Mesothelial cell of epicardium (in vitro differentiated cells): ENCODE measurements around the gene SLC25A25. TPM values are rescaled to one million over a fixed set of nuclear protein-coding genes. Genes with fewer than 3 reads are reported as not detected.

ENCODE experiments used
- DNase-seq, 2 experiments: peaks; one replicate each; pipeline ENCODE4 v3.0.0; 2021; ENCODE audit warnings: low spot score in 2 of 2; ENCODE audit not compliant: unreplicated experiment in 2 of 2
- H3K27ac Mint-ChIP-seq: 2 replicates; pipeline ENCODE4 v1.8.0; 2021; ENCODE audit warnings: mixed read lengths
- H3K27me3 Mint-ChIP-seq: 2 replicates; pipeline ENCODE4 v1.8.0; 2021; ENCODE audit warnings: low read depth, mixed read lengths
- H3K36me3 Mint-ChIP-seq: 2 replicates; pipeline ENCODE4 v1.8.0; 2021; ENCODE audit warnings: mixed read lengths
- H3K4me1 Mint-ChIP-seq: 2 replicates; pipeline ENCODE4 v1.8.0; 2021; ENCODE audit warnings: mixed read lengths
- H3K4me3 Mint-ChIP-seq: 2 replicates; pipeline ENCODE4 v1.8.0; 2021; ENCODE audit warnings: mild to moderate bottlenecking, moderate library complexity, mixed read lengths
- H3K9me3 Mint-ChIP-seq: 2 replicates; pipeline ENCODE4 v1.8.0; 2021; ENCODE audit warnings: mixed read lengths
- total RNA-seq: library from RNA; stranded (reverse); gene quantifications from 3 replicates; pipeline ENCODE4 v1.2.1, GENCODE V29; 2021
- TF ChIP-seq, protein P1 (sequence below): fragments of 200-600 bp; sonication (generic); IDR thresholded peaks from one replicate; pipeline ENCODE4 v1.5.0; 2021; ENCODE audit warnings: antibody characterized with exemption; ENCODE audit not compliant: unreplicated experiment

The SLC25A25 gene
- total RNA-seq, 1 donor from 2014 or later, result 26.2 TPM

DNA sequence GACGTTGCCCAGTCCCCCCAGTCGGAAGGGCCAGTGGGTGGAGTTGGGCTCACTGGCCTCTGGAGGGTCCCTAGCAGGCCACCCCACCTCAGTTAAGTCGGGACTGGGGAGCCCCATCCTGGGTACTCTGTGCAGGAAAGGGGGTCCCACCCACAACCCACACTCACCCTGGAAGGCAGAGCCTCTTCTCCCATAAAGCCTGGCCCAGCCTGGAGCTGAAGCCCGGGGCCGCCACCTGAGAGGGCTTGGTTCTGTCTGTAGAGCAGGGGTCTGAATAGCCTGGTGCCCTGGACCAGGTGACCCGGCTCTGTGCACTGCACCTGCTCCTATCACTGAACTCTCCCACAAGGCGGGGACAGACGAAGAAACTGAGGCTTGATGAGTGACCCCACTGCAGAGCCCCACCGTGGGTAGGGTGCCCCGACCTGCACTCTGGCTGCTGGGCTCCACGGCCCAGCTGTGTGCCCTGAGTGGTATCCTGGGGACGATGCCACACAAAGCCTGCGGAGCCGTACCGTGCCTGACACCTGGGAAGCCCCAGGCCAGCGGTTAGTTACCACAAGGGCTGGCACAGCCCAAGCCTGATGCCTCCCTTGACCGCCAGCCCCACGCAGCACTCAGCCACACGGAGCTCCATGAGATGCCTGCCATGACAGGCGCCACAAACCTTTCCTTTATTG is 52.2 kb downstream of the SLC25A25 start:
- Mint-ChIP-seq H3K9me3 (no peaks in the 10 kb centered on the region), H3K4me3 (no peak overlapping the region), H3K27ac (no peak overlapping the region), H3K4me1 (peaks cover 6% of the 10 kb centered on the region), H3K36me3 (peaks cover 5% of the 10 kb centered on the region), H3K27me3 (no peaks in the 10 kb centered on the region)
- TF ChIP-seq, protein P1, sequence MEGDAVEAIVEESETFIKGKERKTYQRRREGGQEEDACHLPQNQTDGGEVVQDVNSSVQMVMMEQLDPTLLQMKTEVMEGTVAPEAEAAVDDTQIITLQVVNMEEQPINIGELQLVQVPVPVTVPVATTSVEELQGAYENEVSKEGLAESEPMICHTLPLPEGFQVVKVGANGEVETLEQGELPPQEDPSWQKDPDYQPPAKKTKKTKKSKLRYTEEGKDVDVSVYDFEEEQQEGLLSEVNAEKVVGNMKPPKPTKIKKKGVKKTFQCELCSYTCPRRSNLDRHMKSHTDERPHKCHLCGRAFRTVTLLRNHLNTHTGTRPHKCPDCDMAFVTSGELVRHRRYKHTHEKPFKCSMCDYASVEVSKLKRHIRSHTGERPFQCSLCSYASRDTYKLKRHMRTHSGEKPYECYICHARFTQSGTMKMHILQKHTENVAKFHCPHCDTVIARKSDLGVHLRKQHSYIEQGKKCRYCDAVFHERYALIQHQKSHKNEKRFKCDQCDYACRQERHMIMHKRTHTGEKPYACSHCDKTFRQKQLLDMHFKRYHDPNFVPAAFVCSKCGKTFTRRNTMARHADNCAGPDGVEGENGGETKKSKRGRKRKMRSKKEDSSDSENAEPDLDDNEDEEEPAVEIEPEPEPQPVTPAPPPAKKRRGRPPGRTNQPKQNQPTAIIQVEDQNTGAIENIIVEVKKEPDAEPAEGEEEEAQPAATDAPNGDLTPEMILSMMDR, result no peak
- no peak for DNase-seq

DNA sequence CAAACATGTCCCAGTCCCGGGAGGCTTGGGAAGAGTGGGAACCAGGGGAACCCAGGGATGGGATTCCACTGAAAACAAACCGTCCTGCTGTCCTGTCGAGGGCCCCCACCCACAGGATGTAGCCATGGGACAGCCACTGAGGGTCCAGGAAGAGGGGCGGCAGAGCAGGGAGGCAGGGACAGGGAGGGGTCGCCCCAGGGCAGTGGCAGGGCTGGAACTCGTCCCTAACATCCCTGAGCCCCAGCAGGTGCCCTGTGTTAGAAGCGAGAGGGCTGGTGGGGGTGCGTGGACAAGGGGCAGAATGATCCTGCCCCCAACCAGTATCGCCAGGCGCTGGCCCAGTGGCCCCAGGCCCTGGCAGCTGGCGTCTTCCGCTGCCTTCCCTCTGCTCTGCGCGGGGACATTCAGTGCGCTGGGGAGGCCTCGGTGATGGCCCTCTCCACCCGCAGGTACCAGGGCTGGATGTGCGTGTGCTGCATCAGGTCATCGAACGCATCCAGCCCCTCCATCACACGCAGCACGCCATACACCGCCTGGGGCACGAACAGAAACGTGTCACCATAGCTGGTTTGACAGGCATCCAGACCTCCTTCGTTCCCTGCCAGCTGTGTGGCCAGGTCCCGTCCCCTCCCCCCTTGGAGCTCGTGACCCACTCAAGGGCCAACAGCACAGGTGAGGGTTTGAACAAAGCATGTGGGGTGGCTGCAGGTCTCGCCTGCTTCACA is 52.9 kb downstream of the SLC25A25 start:
- no peaks in the 10 kb centered on the region for H3K9me3 Mint-ChIP-seq
- DNase-seq, result no peak
- TF ChIP-seq, protein P1, result no peak
- peaks cover 12% of the 10 kb centered on the region for H3K4me1 Mint-ChIP-seq
- peaks cover 5% of the 10 kb centered on the region for H3K36me3 Mint-ChIP-seq
- H3K4me3 Mint-ChIP-seq, result no peak overlapping the region
- no peak overlapping the region for H3K27ac Mint-ChIP-seq
- no peaks in the 10 kb centered on the region for H3K27me3 Mint-ChIP-seq

DNA sequence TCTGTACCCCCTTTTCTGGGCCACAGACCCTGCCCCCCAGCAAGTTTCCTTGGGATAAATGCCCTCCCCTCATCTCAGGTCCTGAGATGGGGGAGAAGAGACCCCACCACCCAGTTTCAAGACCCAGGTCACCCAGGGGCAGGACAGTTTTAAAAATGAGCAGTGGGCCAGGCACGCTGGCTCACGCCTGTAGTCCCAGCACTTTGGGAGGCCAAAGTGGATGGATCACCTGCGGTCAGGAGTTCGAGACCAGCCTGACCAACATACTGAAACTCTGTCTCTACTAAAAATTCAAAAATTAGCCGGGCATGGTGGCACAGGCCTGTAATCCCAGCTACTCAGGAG is 53.4 kb downstream of the SLC25A25 start:
- TF ChIP-seq, protein P1, result no peak
- H3K27ac Mint-ChIP-seq, result no peak overlapping the region

GRCh38 chr9:128121924-128122808 is 54.1 kb downstream of the SLC25A25 start:
- TF ChIP-seq, protein P1, result no peak
- no peak for DNase-seq
- H3K4me1 Mint-ChIP-seq, result peaks cover 17% of the 10 kb centered on the region
- no peaks in the 10 kb centered on the region for H3K9me3 Mint-ChIP-seq
- peaks cover 5% of the 10 kb centered on the region for H3K36me3 Mint-ChIP-seq
- H3K27ac Mint-ChIP-seq, result no peak overlapping the region
- H3K27me3 Mint-ChIP-seq, result no peaks in the 10 kb centered on the region
- H3K4me3 Mint-ChIP-seq, result no peak overlapping the region

More for the DNA sequence above, 53.4 kb downstream of the SLC25A25 start:
- H3K9me3 Mint-ChIP-seq, result no peaks in the 10 kb centered on the region
- peaks cover 17% of the 10 kb centered on the region for H3K4me1 Mint-ChIP-seq
- H3K27me3 Mint-ChIP-seq, result no peaks in the 10 kb centered on the region
- no peak for DNase-seq
- peaks cover 5% of the 10 kb centered on the region for H3K36me3 Mint-ChIP-seq
- H3K4me3 Mint-ChIP-seq, result no peak overlapping the region

- TF ChIP-seq, protein P1, result no peak
- no peak for DNase-seq
- no peak overlapping the region for H3K27ac Mint-ChIP-seq
- H3K4me1 Mint-ChIP-seq, result peaks cover 14% of the 10 kb centered on the region
- H3K36me3 Mint-ChIP-seq, result peaks cover 5% of the 10 kb centered on the region
- no peak overlapping the region for H3K4me3 Mint-ChIP-seq
- H3K27me3 Mint-ChIP-seq, result no peaks in the 10 kb centered on the region
- H3K9me3 Mint-ChIP-seq, result no peaks in the 10 kb centered on the region
Measured at GRCh38 chr9:128122809-128123175, 54.8 kb downstream of the SLC25A25 start.
